Lung (tissue), 12 donors: ENCODE data around the gene MYOZ3. TPM values are rescaled to one million over a fixed set of nuclear protein-coding genes. Genes with fewer than 3 reads are reported as not detected.

Experiments used
- ATAC-seq: fragments of 200-7000 bp; cut with Tn5 transposase; one replicate; pipeline ENCODE4 v1.9.1; 2020; ENCODE audit warnings: moderate number of reproducible peaks; ENCODE audit not compliant: insufficient read depth, low FRiP score
- DNase-seq, 3 donors: peaks; one replicate each; pipeline ENCODE4 v3.0.0-alpha.2; 2013 to 2017
- H3K27ac ChIP-seq, 2 donors: one replicate each; pipeline ENCODE4 v1.5.1; 2013; ENCODE audit warnings: mild to moderate bottlenecking in 2 of 2, moderate library complexity in 2 of 2, control low read depth in 1 of 2, inconsistent platforms in 1 of 2, low read depth in 1 of 2, low read length in 1 of 2
- H3K27me3 ChIP-seq, 3 donors: one replicate each; pipeline ENCODE4 v1.5.1; 2013; ENCODE audit warnings: low read length in 2 of 3; ENCODE audit not compliant: control insufficient read depth in 3 of 3, insufficient read depth in 3 of 3
- H3K36me3 ChIP-seq, 4 donors: one replicate each; pipeline ENCODE4 v1.5.1; 2013; ENCODE audit warnings: low read length in 4 of 4, mild to moderate bottlenecking in 1 of 4, moderate library complexity in 1 of 4; ENCODE audit not compliant: control insufficient read depth in 4 of 4, insufficient read depth in 4 of 4
- H3K4me1 ChIP-seq, 5 donors: one replicate each; pipeline ENCODE4 v1.5.1; 2013; ENCODE audit warnings: low read length in 5 of 5, mild to moderate bottlenecking in 2 of 5, moderate library complexity in 1 of 5; ENCODE audit not compliant: control insufficient read depth in 5 of 5, insufficient read depth in 5 of 5
- H3K4me3 ChIP-seq: one replicate; pipeline ENCODE4 v1.5.1; 2013; ENCODE audit warnings: mild to moderate bottlenecking, control low read depth, moderate library complexity
- H3K9ac ChIP-seq, 2 donors: one replicate each; pipeline ENCODE4 v1.5.1; 2013; ENCODE audit warnings: low read length in 2 of 2, control low read depth in 1 of 2; ENCODE audit not compliant: insufficient read depth in 1 of 2
- H3K9me3 ChIP-seq, 4 donors: one replicate each; pipeline ENCODE4 v1.5.1; 2013; ENCODE audit warnings: low read length in 3 of 4, mild to moderate bottlenecking in 1 of 4, moderate library complexity in 1 of 4; ENCODE audit not compliant: control insufficient read depth in 4 of 4, insufficient read depth in 3 of 4
- CTCF ChIP-seq: IDR thresholded peaks from 2 replicates; pipeline ENCODE4 v1.5.1; 2012; ENCODE audit warnings: mild to moderate bottlenecking; ENCODE audit errors: control extremely low read depth, extremely low read depth
- WGBS, 2 donors: extraction: QIAGEN DNeasy Blood & Tissue Kit; methylation state at CpG; one replicate each; pipeline ENCODE4 v1.1.7; 2013; 5-methylcytosine and 5-hydroxymethylcytosine counted together
- polyA plus RNA-seq, 2 donors: library from polyadenylated mRNA; stranded (reverse); fragments of 200-250 nt; gene quantifications; one replicate each; pipeline ENCODE4 v1.2.1, GENCODE V29; 2013
- total RNA-seq, 2 donors: library from RNA; depleted of rRNA in 1 of 2; stranded (reverse); fragments of >200 nt in 1 of 2; gene quantifications; one replicate each; pipeline ENCODE4 v1.2.1, GENCODE V29; 2014 to 2021
- donor health status: control.
- donor health status: control.
- donor health status: Bipolar disorder and iron deficiency.
- donor health status: healthy.
- donor health status: DM: yes; HTN: yes; CAD: no.

Gene MYOZ3
- total and polyA plus RNA-seq, 4 donors = 0.39 to 2.4 (median 0.48) TPM

- Histone ChIP-seq H3K9me3 (no peaks in the 10 kb centered on the region), H3K4me1 (no peaks in the 10 kb centered on the region), H3K4me3 (no peak overlapping the region), H3K36me3 (peaks cover 37 to 47% (median 41%) of the 10 kb centered on the region in 4 donors), H3K9ac (no peak overlapping the region), H3K27ac (no peak overlapping the region), H3K27me3 (no peaks in the 10 kb centered on the region)
- WGBS, 2 donors = 79 to 82% methylated on average over 6 of the region's 6 CpGs
- no peak for ATAC-seq
- TF ChIP-seq CTCF = no peak
- no peak for DNase-seq
Measured at GRCh38 chr5:150690760-150691159, 29.7 kb downstream of the MYOZ3 start.

- no peak overlapping the region for H3K27ac ChIP-seq
- H3K4me1 ChIP-seq = no peaks in the 10 kb centered on the region
- no peaks in the 10 kb centered on the region for H3K27me3 ChIP-seq
- TF ChIP-seq CTCF = no peak
- DNase-seq (no peak), ATAC-seq (no peak)
- H3K4me3 ChIP-seq = no peak overlapping the region
- no peak overlapping the region for H3K9ac ChIP-seq
- peaks cover 44 to 59% (median 53%) of the 10 kb centered on the region in 4 donors for H3K36me3 ChIP-seq
- 86 to 87% methylated on average over 3 of the region's 3 CpGs for WGBS, 2 donors
- H3K9me3 ChIP-seq = no peaks in the 10 kb centered on the region
Measured at GRCh38 chr5:150692276-150692675, 31.2 kb downstream of the MYOZ3 start.

DNA sequence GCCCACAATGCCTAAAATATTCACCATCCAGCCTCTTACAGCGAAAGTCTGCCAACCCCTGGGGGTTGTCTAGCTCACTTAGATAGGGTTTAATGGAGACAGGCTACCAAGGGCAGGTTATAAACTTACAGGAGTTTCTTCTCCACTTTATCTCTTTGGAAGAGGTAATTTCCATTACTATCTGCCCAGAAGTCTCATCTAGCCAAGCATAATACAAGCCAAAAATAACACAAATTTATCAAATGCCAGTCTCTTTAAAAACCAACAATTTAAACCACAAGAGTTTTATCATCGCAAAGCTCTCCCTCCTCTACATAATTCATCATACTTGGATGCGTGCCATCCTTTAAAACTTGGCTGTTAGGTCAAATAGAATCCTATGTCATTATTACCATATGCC lies 33.6 kb downstream of the MYOZ3 start:
- H3K4me3 ChIP-seq = no peak overlapping the region

More for the DNA sequence above, 33.6 kb downstream of the MYOZ3 start:
- Histone ChIP-seq H3K36me3 (peaks cover 51 to 72% (median 64%) of the 10 kb centered on the region in 4 donors), H3K9ac (no peak overlapping the region), H3K4me1 (peaks cover 0 to 7% (median 4%) of the 10 kb centered on the region in 5 donors), H3K27ac (no peak overlapping the region), H3K27me3 (no peaks in the 10 kb centered on the region), H3K9me3 (no peaks in the 10 kb centered on the region)
- DNase-seq = no peak
- no peak for TF ChIP-seq CTCF
- WGBS, 2 donors = 84 to 85% methylated on average over 3 of the region's 3 CpGs
- no peak for ATAC-seq
